ENCODE measurements around the gene CLEC4M.
"Not testable (repeated sequence)": the region's sequence is repeated elsewhere in the genome, so short reads cannot be mapped to it uniquely, and the experiment has no call there.

The CLEC4M gene

DNA sequence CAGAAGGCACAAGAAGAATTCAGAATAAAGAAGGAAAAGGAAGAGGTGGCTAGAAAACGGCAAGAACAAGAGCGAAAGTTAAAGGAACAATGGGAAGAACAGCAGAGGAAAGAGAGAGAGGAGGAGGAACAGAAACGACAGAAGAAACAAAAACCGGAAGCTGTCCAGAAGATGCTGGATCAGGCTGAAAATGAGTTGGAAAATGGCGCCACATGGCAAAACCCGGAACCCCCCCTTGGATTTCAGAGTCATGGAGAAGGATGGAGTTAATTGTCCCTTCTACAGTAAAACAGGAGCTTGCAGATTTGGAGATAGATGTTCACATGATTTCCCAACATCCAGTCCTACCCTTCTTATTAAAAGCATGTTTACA is 22.4 kb upstream of the CLEC4M start:
- Histone ChIP-seq H3K27ac (ENCODE audit: low read depth, low read length) (no peak overlapping the region), H3K36me3 (ENCODE audit: control insufficient read depth, insufficient read depth, low read length) (no peaks in the 10 kb centered on the region), H3K9ac (ENCODE audit: low read length) (no peak overlapping the region), H3K9me3 (ENCODE audit: control insufficient read depth, insufficient read depth, low read depth, low read length) (no peaks in the 10 kb centered on the region), H3K4me3 (ENCODE audit: low read depth, low read length) (no peak overlapping the region), H3K27me3 (ENCODE audit: control insufficient read depth, insufficient read depth, low read length) (peaks cover 72% of the 10 kb centered on the region), H3K4me1 (ENCODE audit: control insufficient read depth, insufficient read depth, low read length) (no peaks in the 10 kb centered on the region)

GRCh38 chr19:7742575-7742974 is 20.5 kb upstream of the CLEC4M start:
- Histone ChIP-seq H3K9me3 (ENCODE audit: control insufficient read depth, insufficient read depth, low read depth, low read length) (no peaks in the 10 kb centered on the region), H3K4me1 (ENCODE audit: control insufficient read depth, insufficient read depth, low read length) (peaks cover 5% of the 10 kb centered on the region; the same call in 1 of the 2 replicates), H3K4me3 (ENCODE audit: low read depth, low read length) (no peak overlapping the region), H3K27me3 (ENCODE audit: control insufficient read depth, insufficient read depth, low read length) (peaks cover 58% of the 10 kb centered on the region), H3K9ac (ENCODE audit: low read length) (no peak overlapping the region), H3K27ac (ENCODE audit: low read depth, low read length) (no peak overlapping the region), H3K36me3 (ENCODE audit: control insufficient read depth, insufficient read depth, low read length) (no peaks in the 10 kb centered on the region)

- H3K9me3 ChIP-seq (ENCODE audit: control insufficient read depth, insufficient read depth, low read depth, low read length) = no peaks in the 10 kb centered on the region
- H3K4me1 ChIP-seq (ENCODE audit: control insufficient read depth, insufficient read depth, low read length) = peaks cover 7% of the 10 kb centered on the region; the same call in 1 of the 2 replicates
- H3K27me3 ChIP-seq (ENCODE audit: control insufficient read depth, insufficient read depth, low read length) = peaks cover 58% of the 10 kb centered on the region
- no peaks in the 10 kb centered on the region for H3K36me3 ChIP-seq (ENCODE audit: control insufficient read depth, insufficient read depth, low read length)
- no peak overlapping the region for H3K4me3 ChIP-seq (ENCODE audit: low read depth, low read length)
- H3K9ac ChIP-seq (ENCODE audit: low read length) = no peak overlapping the region
- no peak overlapping the region for H3K27ac ChIP-seq (ENCODE audit: low read depth, low read length)
Observed at GRCh38 chr19:7742991-7743390, 20.1 kb upstream of the CLEC4M start.

- Histone ChIP-seq H3K27ac (ENCODE audit: low read depth, low read length) (no peak overlapping the region), H3K4me3 (ENCODE audit: low read depth, low read length) (no peak overlapping the region), H3K4me1 (ENCODE audit: control insufficient read depth, insufficient read depth, low read length) (peaks cover 7% of the 10 kb centered on the region; the same call in 1 of the 2 replicates), H3K36me3 (ENCODE audit: control insufficient read depth, insufficient read depth, low read length) (no peaks in the 10 kb centered on the region), H3K9me3 (ENCODE audit: control insufficient read depth, insufficient read depth, low read depth, low read length) (no peaks in the 10 kb centered on the region), H3K9ac (ENCODE audit: low read length) (no peak overlapping the region), H3K27me3 (ENCODE audit: control insufficient read depth, insufficient read depth, low read length) (peaks cover 58% of the 10 kb centered on the region)
Observed at GRCh38 chr19:7743425-7743841, 19.6 kb upstream of the CLEC4M start.

DNA sequence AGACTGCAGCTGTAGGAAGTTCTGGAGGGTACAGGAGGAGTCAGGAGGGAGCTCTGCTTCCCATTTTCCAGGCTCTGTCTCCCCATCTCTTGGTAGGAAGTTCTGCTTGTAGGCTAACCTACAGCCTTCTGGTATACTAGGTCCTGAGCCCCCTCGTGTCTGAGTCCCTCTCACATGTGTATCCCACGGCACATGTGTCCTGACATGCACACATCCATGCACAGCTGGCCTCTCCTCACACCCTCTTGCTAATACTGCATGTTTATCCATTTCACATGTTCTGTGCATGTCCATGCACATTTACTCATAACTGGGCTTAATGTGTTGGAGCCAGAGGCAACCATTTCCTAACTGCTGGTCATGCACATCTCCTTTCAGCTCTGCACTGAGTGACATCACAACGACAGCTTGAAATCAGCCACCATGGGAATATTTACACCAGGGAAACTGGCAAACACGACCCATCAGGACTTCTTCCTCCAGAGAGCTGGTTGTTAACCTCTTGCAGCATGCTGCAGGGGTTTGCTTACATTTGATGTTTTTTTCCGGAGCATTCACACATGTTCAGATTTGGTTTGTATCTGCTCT is 18.8 kb upstream of the CLEC4M start:
- Histone ChIP-seq H3K4me1 (ENCODE audit: control insufficient read depth, insufficient read depth, low read length) (peaks cover 7% of the 10 kb centered on the region; the same call in 1 of the 2 replicates), H3K27me3 (ENCODE audit: control insufficient read depth, insufficient read depth, low read length) (peaks cover 50% of the 10 kb centered on the region)

DNA sequence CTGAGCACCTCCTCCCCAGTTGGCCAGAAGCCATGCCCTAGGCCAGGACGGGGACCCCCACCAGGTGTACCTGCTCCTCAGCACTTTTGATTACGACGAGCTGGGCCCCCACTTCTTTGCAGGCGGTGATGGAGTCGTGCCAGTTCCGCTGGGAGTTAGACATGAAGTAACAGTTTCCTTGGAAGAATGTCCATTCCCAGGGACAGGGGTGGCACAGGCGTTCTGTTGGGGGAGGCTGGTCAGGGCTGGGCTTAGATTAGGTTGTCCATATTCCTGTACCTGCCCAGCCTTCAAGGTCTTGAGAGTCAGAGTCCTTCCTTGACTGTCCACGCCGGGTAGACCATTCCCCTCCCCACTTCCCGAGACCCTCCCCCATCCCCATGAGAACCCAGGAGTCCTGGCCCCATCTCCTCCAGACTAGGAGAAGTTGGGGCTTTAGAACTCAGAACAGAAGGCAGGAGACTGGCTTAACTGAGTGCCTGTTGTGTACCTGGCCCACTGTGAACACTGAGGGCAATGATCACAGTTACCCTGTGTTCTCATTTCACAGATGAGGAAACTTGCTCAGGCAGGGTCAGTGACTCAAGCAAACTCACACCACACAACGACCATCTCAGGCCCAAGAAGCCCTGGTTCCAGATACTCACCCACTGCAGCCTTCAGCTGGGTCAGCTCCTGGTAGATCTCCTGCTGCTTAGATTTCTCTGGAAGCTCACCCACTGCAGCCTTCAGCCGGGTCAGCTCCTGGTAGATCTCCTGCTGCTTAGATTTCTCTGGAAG is 18.0 kb upstream of the CLEC4M start:
- Histone ChIP-seq H3K9ac (ENCODE audit: low read length) (no peak overlapping the region), H3K4me3 (ENCODE audit: low read depth, low read length) (no peak overlapping the region), H3K27ac (ENCODE audit: low read depth, low read length) (no peak overlapping the region), H3K9me3 (ENCODE audit: control insufficient read depth, insufficient read depth, low read depth, low read length) (no peaks in the 10 kb centered on the region; the same call in 1 of the 2 replicates), H3K36me3 (ENCODE audit: control insufficient read depth, insufficient read depth, low read length) (no peaks in the 10 kb centered on the region), H3K4me1 (ENCODE audit: control insufficient read depth, insufficient read depth, low read length) (peaks cover 7% of the 10 kb centered on the region; the same call in 1 of the 2 replicates), H3K27me3 (ENCODE audit: control insufficient read depth, insufficient read depth, low read length) (peaks cover 43% of the 10 kb centered on the region)

More for the DNA sequence above, 18.8 kb upstream of the CLEC4M start:
- Histone ChIP-seq H3K4me3 (ENCODE audit: low read depth, low read length) (no peak overlapping the region), H3K9me3 (ENCODE audit: control insufficient read depth, insufficient read depth, low read depth, low read length) (no peaks in the 10 kb centered on the region), H3K27ac (ENCODE audit: low read depth, low read length) (no peak overlapping the region), H3K9ac (ENCODE audit: low read length) (no peak overlapping the region), H3K36me3 (ENCODE audit: control insufficient read depth, insufficient read depth, low read length) (no peaks in the 10 kb centered on the region)

GRCh38 chr19:7746306-7746705 is 16.7 kb upstream of the CLEC4M start:
- H3K36me3 ChIP-seq (ENCODE audit: control insufficient read depth, insufficient read depth, low read length); H3K27ac ChIP-seq (ENCODE audit: low read depth, low read length); H3K9ac ChIP-seq (ENCODE audit: low read length); H3K4me1 ChIP-seq (ENCODE audit: control insufficient read depth, insufficient read depth, low read length); H3K9me3 ChIP-seq (ENCODE audit: control insufficient read depth, insufficient read depth, low read depth, low read length); H3K4me3 ChIP-seq (ENCODE audit: low read depth, low read length): not testable (repeated sequence)
- peaks cover 39% of the 10 kb centered on the region for H3K27me3 ChIP-seq (ENCODE audit: control insufficient read depth, insufficient read depth, low read length)

- Histone ChIP-seq H3K27ac (ENCODE audit: low read depth, low read length) (no peak within 1 kb of the TSS), H3K36me3 (ENCODE audit: control insufficient read depth, insufficient read depth, low read length) (no peaks in the 10 kb centered on the region), H3K9ac (ENCODE audit: low read length) (no peak within 1 kb of the TSS), H3K9me3 (ENCODE audit: control insufficient read depth, insufficient read depth, low read depth, low read length) (no peaks in the 10 kb centered on the region; the same call in 1 of the 2 replicates), H3K4me1 (ENCODE audit: control insufficient read depth, insufficient read depth, low read length) (peaks cover 7% of the 10 kb centered on the region; the same call in 1 of the 2 replicates), H3K27me3 (ENCODE audit: control insufficient read depth, insufficient read depth, low read length) (peaks cover 34% of the 10 kb centered on the region), H3K4me3 (ENCODE audit: low read depth, low read length) (no peak within 1 kb of the TSS)
Observed at GRCh38 chr19:7746903-7747884, 15.8 kb upstream of the CLEC4M start, which contains the start of gene CD209. Gene CD209 (minus strand): TSS chr19:7747534. CDS start chr19:7747511, 23 bp downstream.

GRCh38 chr19:7748171-7748570 is 14.9 kb upstream of the CLEC4M start:
- Histone ChIP-seq H3K4me3 (ENCODE audit: low read depth, low read length) (no peak overlapping the region), H3K27me3 (ENCODE audit: control insufficient read depth, insufficient read depth, low read length) (peaks cover 26% of the 10 kb centered on the region), H3K4me1 (ENCODE audit: control insufficient read depth, insufficient read depth, low read length) (peaks cover 7% of the 10 kb centered on the region; the same call in 1 of the 2 replicates), H3K36me3 (ENCODE audit: control insufficient read depth, insufficient read depth, low read length) (no peaks in the 10 kb centered on the region), H3K9me3 (ENCODE audit: control insufficient read depth, insufficient read depth, low read depth, low read length) (no peaks in the 10 kb centered on the region; the same call in 1 of the 2 replicates), H3K27ac (ENCODE audit: low read depth, low read length) (no peak overlapping the region), H3K9ac (ENCODE audit: low read length) (no peak overlapping the region)

- Histone ChIP-seq H3K36me3 (ENCODE audit: control insufficient read depth, insufficient read depth, low read length) (no peaks in the 10 kb centered on the region), H3K27me3 (ENCODE audit: control insufficient read depth, insufficient read depth, low read length) (peaks cover 20% of the 10 kb centered on the region), H3K9ac (ENCODE audit: low read length) (no peak overlapping the region), H3K27ac (ENCODE audit: low read depth, low read length) (no peak overlapping the region), H3K4me1 (ENCODE audit: control insufficient read depth, insufficient read depth, low read length) (peaks cover 7% of the 10 kb centered on the region; the same call in 1 of the 2 replicates), H3K9me3 (ENCODE audit: control insufficient read depth, insufficient read depth, low read depth, low read length) (no peaks in the 10 kb centered on the region; the same call in 1 of the 2 replicates), H3K4me3 (ENCODE audit: low read depth, low read length) (no peak overlapping the region)
Observed at GRCh38 chr19:7748756-7749155, 14.3 kb upstream of the CLEC4M start.
